Memory B cell (primary cell): ENCODE data around the gene DLGAP1.

Experiments used
- ATAC-seq: fragments of 150-1000 bp; cut with Tn5 transposase; 2 replicates; pipeline ENCODE4 v1.10.0; 2021; ENCODE audit warnings: low read depth, mild to moderate bottlenecking, moderate library complexity
- DNase-seq, 2 donors: peaks; one replicate each; pipeline ENCODE4 v3.0.0; 2022; ENCODE audit warnings: low spot score in 2 of 2
- H3K27ac Mint-ChIP-seq: one replicate; pipeline ENCODE4 v1.8.0; 2022; ENCODE audit warnings: mild to moderate bottlenecking, moderate library complexity, mixed read lengths
- H3K27me3 Mint-ChIP-seq: one replicate; pipeline ENCODE4 v1.8.0; 2022; ENCODE audit warnings: mixed read lengths
- H3K36me3 Mint-ChIP-seq: one replicate; pipeline ENCODE4 v1.8.0; 2022; ENCODE audit warnings: mild to moderate bottlenecking, mixed read lengths
- H3K4me1 Mint-ChIP-seq: one replicate; pipeline ENCODE4 v1.8.0; 2022; ENCODE audit warnings: mixed read lengths
- H3K4me3 Mint-ChIP-seq: one replicate; pipeline ENCODE4 v1.8.0; 2022; ENCODE audit warnings: mild to moderate bottlenecking, moderate library complexity, mixed read lengths
- H3K9me3 Mint-ChIP-seq: one replicate; pipeline ENCODE4 v1.8.0; 2022; ENCODE audit warnings: mixed read lengths

DLGAP1 gene

GRCh38 chr18:4416976-4417375 is 38.1 kb downstream of the DLGAP1 start:
- H3K27me3 Mint-ChIP-seq: no peaks in the 10 kb centered on the region
- H3K4me3 Mint-ChIP-seq: no peak overlapping the region
- H3K9me3 Mint-ChIP-seq: peaks cover 12% of the 10 kb centered on the region
- no peaks in the 10 kb centered on the region for H3K4me1 Mint-ChIP-seq
- DNase-seq (no peak), ATAC-seq (no peak)
- H3K27ac Mint-ChIP-seq: no peak overlapping the region
- H3K36me3 Mint-ChIP-seq: no peaks in the 10 kb centered on the region

GRCh38 chr18:4412286-4412685 is 42.8 kb downstream of the DLGAP1 start:
- H3K27ac Mint-ChIP-seq: no peak overlapping the region
- no peaks in the 10 kb centered on the region for H3K27me3 Mint-ChIP-seq
- no peaks in the 10 kb centered on the region for H3K4me1 Mint-ChIP-seq
- H3K36me3 Mint-ChIP-seq: no peaks in the 10 kb centered on the region
- ATAC-seq: no peak
- DNase-seq: no peak
- peaks cover 9% of the 10 kb centered on the region for H3K9me3 Mint-ChIP-seq
- no peak overlapping the region for H3K4me3 Mint-ChIP-seq

DNA sequence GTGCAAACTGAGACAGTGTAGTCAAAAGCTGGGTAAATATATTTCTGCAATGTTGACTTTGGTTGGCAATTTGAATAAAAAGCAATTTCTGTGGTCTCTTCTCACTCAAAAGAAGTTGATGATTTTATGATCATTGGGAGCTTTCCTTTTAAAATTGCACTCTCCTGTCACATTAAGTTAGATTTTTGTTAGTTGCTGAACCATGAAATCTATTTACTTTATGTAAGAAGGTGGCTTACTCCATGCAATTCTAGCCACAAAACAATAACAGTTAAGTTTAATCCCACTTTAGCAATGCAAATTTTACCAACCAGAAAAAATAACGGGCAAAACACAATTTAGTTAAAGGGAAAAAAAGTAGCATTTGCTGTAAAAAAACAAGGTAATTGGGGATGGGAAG is 48.3 kb downstream of the DLGAP1 start:
- H3K36me3 Mint-ChIP-seq: no peaks in the 10 kb centered on the region
- no peak overlapping the region for H3K27ac Mint-ChIP-seq
- ATAC-seq (no peak), DNase-seq (no peak)
- H3K4me1 Mint-ChIP-seq: no peaks in the 10 kb centered on the region
- no peaks in the 10 kb centered on the region for H3K27me3 Mint-ChIP-seq
- no peak overlapping the region for H3K4me3 Mint-ChIP-seq
- peaks cover 13% of the 10 kb centered on the region for H3K9me3 Mint-ChIP-seq

DNA sequence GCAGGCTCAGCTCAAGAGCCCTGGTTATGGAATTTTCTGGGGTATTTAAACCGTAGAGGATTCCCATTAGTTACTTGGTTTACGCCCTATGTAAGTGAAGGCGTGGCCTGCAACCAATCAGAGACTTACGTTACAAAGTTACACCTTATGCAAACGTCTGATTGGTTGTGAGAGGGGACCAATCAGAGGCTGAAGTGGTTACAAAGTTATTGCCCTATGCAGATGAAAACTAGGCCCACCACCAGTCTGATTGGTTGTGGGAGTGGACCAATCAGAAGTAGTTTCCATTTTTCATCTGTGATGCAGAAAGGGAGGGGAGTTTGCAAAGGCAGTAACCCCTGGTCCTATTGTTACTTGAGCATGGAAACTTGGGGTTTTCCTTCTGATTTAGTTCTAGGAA is 49.1 kb downstream of the DLGAP1 start:
- Mint-ChIP-seq H3K27ac (no peak overlapping the region), H3K36me3 (no peaks in the 10 kb centered on the region), H3K4me3 (no peak overlapping the region), H3K27me3 (no peaks in the 10 kb centered on the region), H3K4me1 (no peaks in the 10 kb centered on the region), H3K9me3 (peaks cover 11% of the 10 kb centered on the region)
- no peak for DNase-seq
- no peak for ATAC-seq

DNA sequence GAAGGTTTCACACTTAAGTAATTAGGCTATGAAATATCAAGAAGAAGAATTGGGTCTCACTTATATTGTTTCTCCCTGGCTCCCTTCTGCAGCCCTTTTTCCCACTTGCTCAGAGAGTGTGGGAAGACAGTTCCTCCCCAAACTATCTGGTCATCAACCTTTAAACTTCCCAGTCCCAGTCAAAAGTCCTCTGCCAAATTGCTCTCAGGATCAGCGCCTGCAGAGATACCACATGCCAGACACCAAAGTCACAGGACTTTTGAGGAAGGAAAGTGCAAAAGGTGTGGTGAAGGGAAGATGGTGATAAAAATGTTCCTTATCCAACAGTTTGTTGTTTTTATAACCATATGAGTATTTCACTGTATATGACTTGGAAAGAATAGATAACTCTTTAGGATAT is 51.3 kb downstream of the DLGAP1 start:
- Mint-ChIP-seq H3K4me1 (no peaks in the 10 kb centered on the region), H3K36me3 (no peaks in the 10 kb centered on the region), H3K4me3 (no peak overlapping the region), H3K27me3 (no peaks in the 10 kb centered on the region), H3K9me3 (peaks cover 7% of the 10 kb centered on the region), H3K27ac (no peak overlapping the region)
- no peak for ATAC-seq
- no peak for DNase-seq

DNA sequence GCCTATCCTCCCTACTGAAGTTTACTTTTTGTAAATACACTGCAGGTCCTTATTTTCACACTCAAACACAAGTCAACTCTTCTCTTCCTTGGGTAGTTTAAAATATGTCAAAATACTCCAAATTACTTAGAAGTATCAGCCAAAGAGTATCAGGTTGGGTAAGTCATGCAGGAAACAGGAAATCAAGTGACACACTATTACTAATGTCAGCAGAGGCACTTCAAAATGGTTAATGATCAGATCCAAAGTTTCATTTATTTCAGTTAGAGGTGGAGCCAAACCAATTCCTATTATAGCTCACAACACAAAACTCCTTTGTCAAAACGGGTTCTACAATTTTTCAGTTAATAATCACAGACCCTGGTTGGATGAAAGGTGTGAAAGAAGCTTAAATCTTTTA is 54.2 kb downstream of the DLGAP1 start:
- Mint-ChIP-seq H3K27me3 (no peaks in the 10 kb centered on the region), H3K4me1 (no peaks in the 10 kb centered on the region), H3K27ac (no peak overlapping the region), H3K4me3 (no peak overlapping the region), H3K36me3 (no peaks in the 10 kb centered on the region), H3K9me3 (peaks cover 1% of the 10 kb centered on the region)
- no peak for DNase-seq
- ATAC-seq: no peak

GRCh38 chr18:4399929-4400328 is 55.2 kb downstream of the DLGAP1 start:
- no peak overlapping the region for H3K27ac Mint-ChIP-seq
- no peaks in the 10 kb centered on the region for H3K36me3 Mint-ChIP-seq
- H3K9me3 Mint-ChIP-seq: peaks cover 1% of the 10 kb centered on the region
- H3K4me3 Mint-ChIP-seq: no peak overlapping the region
- H3K4me1 Mint-ChIP-seq: no peaks in the 10 kb centered on the region
- DNase-seq (no peak), ATAC-seq (no peak)
- no peaks in the 10 kb centered on the region for H3K27me3 Mint-ChIP-seq

DNA sequence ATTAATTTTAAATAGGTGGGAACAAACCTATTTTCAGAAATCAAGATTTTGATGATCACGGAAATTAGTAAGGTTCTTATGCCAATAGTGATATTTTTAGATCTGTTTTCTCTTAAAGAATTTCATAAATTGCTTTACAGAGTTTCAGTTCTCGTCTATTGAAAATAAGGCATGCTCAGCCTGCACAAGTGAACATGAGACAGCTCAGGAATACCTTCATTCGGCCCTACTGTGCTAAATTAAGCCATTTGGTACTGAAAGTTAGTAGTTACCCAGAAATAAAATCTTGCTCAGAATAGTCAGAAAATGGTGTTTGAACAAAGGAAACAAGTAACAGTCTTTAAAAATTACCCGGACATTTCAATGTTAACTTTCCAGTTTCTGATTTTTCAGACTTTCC is 60.4 kb downstream of the DLGAP1 start:
- H3K4me1 Mint-ChIP-seq: no peaks in the 10 kb centered on the region
- H3K36me3 Mint-ChIP-seq: no peaks in the 10 kb centered on the region
- H3K27ac Mint-ChIP-seq: no peak overlapping the region
- H3K4me3 Mint-ChIP-seq: no peak overlapping the region
- DNase-seq (no peak), ATAC-seq (no peak)
- H3K9me3 Mint-ChIP-seq: peaks cover 3% of the 10 kb centered on the region
- no peaks in the 10 kb centered on the region for H3K27me3 Mint-ChIP-seq

DNA sequence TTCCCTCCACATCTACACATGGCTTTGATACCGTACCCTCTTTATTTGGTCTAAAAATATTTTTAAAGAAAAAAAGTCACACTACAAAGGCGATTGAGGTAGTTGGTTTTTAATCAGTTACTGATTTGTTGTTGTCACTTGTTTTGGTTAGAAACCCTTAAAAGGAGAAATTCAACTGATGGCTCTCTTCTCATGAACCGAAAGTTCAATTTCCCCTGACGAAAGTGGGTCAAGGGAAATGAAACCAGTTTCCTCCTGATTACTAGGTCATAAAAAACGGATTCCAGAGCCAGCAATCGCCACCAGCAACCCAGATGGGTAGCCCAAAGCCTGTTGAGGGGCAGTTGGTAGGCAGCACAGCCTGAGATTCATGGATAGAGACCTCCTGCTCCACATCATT is 63.2 kb downstream of the DLGAP1 start:
- DNase-seq: no peak
- no peak overlapping the region for H3K4me3 Mint-ChIP-seq
- no peak for ATAC-seq
- no peak overlapping the region for H3K27ac Mint-ChIP-seq
- no peaks in the 10 kb centered on the region for H3K4me1 Mint-ChIP-seq
- H3K36me3 Mint-ChIP-seq: no peaks in the 10 kb centered on the region
- H3K27me3 Mint-ChIP-seq: no peaks in the 10 kb centered on the region
- H3K9me3 Mint-ChIP-seq: peaks cover 6% of the 10 kb centered on the region

- Mint-ChIP-seq H3K36me3 (no peaks in the 10 kb centered on the region), H3K27me3 (no peaks in the 10 kb centered on the region), H3K27ac (no peak overlapping the region), H3K4me1 (no peaks in the 10 kb centered on the region), H3K9me3 (peaks cover 5% of the 10 kb centered on the region), H3K4me3 (no peak overlapping the region)
- DNase-seq (no peak), ATAC-seq (no peak)
Observed at GRCh38 chr18:4385876-4386275, 69.2 kb downstream of the DLGAP1 start.

DNA sequence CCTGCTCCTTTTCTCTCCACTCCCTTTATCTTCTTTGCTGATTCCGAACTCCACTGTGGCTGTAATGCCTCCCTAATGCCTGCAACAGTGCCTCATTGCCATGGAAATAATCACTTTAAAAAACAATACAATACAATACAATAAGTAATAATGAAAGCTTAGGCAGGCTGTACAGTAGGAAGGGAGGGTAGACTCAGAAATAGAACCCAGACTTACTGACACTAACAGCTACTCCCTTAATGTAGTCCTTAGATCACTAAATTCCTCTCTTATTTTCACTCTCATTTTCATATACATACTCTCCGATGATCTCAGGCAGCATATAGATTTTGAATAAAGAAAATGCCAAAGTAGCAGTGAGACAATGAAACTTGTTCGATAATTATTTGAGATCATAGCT is 70.2 kb downstream of the DLGAP1 start:
- DNase-seq: no peak
- no peaks in the 10 kb centered on the region for H3K4me1 Mint-ChIP-seq
- H3K27me3 Mint-ChIP-seq: no peaks in the 10 kb centered on the region
- H3K27ac Mint-ChIP-seq: no peak overlapping the region
- no peak overlapping the region for H3K4me3 Mint-ChIP-seq
- peaks cover 4% of the 10 kb centered on the region for H3K9me3 Mint-ChIP-seq
- H3K36me3 Mint-ChIP-seq: no peaks in the 10 kb centered on the region
- ATAC-seq: no peak

- no peak for DNase-seq
- H3K4me1 Mint-ChIP-seq: no peaks in the 10 kb centered on the region
Observed at GRCh38 chr18:4374564-4374963, 80.5 kb downstream of the DLGAP1 start.

GRCh38 chr18:4369705-4370104 is 85.4 kb downstream of the DLGAP1 start:
- no peaks in the 10 kb centered on the region for H3K36me3 Mint-ChIP-seq
- peaks cover 8% of the 10 kb centered on the region for H3K9me3 Mint-ChIP-seq
- no peak overlapping the region for H3K27ac Mint-ChIP-seq
- H3K4me1 Mint-ChIP-seq: no peaks in the 10 kb centered on the region
- ATAC-seq (no peak), DNase-seq (no peak)
- H3K4me3 Mint-ChIP-seq: no peak overlapping the region
- no peaks in the 10 kb centered on the region for H3K27me3 Mint-ChIP-seq

More at GRCh38 chr18:4374564-4374963, 80.5 kb downstream of the DLGAP1 start:
- no peak for ATAC-seq
- Mint-ChIP-seq H3K9me3 (peaks cover 6% of the 10 kb centered on the region), H3K4me3 (no peak overlapping the region), H3K27me3 (no peaks in the 10 kb centered on the region), H3K36me3 (no peaks in the 10 kb centered on the region), H3K27ac (no peak overlapping the region)

DNA sequence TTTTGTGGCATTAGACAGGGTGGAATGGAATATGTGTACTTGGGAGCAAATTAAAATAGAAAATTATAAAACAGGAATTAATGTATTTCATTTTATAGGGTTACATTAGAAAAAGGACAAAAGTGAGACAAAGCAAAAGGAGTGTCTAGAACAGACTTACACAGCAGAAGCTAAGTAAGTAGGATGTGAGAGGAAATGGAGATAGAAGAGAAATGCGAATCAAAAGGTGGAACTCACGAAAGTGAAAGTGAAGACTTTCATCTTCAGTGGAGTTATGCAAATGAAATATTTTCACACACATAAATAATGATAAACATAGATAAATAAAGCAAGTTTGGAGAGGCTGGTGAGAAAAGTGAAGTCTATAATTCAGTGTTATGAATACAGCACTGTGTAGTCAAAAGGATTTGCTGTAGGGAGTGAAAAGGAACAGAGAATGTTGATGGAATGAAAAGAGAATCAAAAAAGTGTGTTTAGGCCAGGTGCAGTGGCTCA is 94.8 kb downstream of the DLGAP1 start:
- no peaks in the 10 kb centered on the region for H3K27me3 Mint-ChIP-seq
- H3K4me3 Mint-ChIP-seq: no peak overlapping the region
- H3K36me3 Mint-ChIP-seq: no peaks in the 10 kb centered on the region
- peaks cover 15% of the 10 kb centered on the region for H3K9me3 Mint-ChIP-seq
- ATAC-seq (no peak), DNase-seq (no peak)
- H3K27ac Mint-ChIP-seq: no peak overlapping the region
- H3K4me1 Mint-ChIP-seq: no peaks in the 10 kb centered on the region

DNA sequence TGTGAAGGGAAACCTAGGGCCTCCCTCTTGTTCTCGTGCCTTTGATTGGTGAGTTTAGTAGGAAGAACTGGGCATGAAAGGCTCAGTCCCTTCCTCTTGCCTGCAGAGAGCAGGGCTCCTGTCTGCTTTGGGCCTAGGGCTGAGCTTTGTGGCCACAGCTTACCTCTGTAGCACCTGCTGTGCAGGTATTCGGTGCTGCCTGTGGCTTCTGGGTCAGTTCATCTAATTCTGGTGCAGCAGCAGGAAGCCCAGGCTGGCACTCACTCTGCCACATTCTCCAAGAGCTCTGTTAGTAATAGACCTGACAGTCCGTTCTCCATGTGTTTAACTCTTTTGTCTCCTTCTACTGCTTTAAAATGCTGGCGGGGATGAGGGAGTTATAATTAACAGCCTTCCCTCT is 96.5 kb downstream of the DLGAP1 start:
- Mint-ChIP-seq H3K9me3 (peaks cover 16% of the 10 kb centered on the region), H3K36me3 (no peaks in the 10 kb centered on the region), H3K4me1 (no peaks in the 10 kb centered on the region), H3K4me3 (no peak overlapping the region), H3K27me3 (no peaks in the 10 kb centered on the region), H3K27ac (no peak overlapping the region)
- ATAC-seq (no peak), DNase-seq (no peak)
